A549 (cell line): Measurements from ENCODE around the gene CTNNA3. TPM values are rescaled to one million over a fixed set of nuclear protein-coding genes. Genes with fewer than 3 reads are reported as not detected.

Source experiments
- ATAC-seq, 2 experiments: fragments of 200-7000 bp in 1 of 2; fragments of >200 bp in 1 of 2; cut with Nextera tagmentation in 1 of 2; cut with Tn5 transposase in 1 of 2; 3 replicates each; pipeline versions ENCODE4 v1.8.0 to v1.9.1; 2018 to 2020; ENCODE audit warnings: mild to moderate bottlenecking in 1 of 2, moderate library complexity in 1 of 2
- CTCF ChIA-PET: fragments of 300-600 bp; sonication (Branson Sonifier 250); formaldehyde crosslinking; extraction: SDS; loops from one replicate; lab custom pipeline; 2021; ENCODE audit warnings: antibody characterized with exemption, inconsistent platforms; lab: Yijun Ruan, JAX
- POLR2A ChIA-PET: fragments of 350-600 bp; formaldehyde crosslinking; extraction: SDS; loops from one replicate; lab custom pipeline; 2021; ENCODE audit warnings: antibody characterized with exemption, inconsistent platforms; lab: Yijun Ruan, JAX
- DNase-seq, 2 experiments: peaks; one replicate each; pipeline versions ENCODE4 v3.0.0 to v3.0.0-alpha.2; 2011 to 2016; ENCODE audit warnings: low read depth in 1 of 2, low spot score in 1 of 2
- FAIRE-seq: peaks from 2 replicates; lab custom pipeline; 2011; peaks lifted over from hg19 to GRCh38; lab: Jason Lieb, UNC
- H3K27ac ChIP-seq, 2 experiments: fragments of >200 bp; sonication (Bioruptor Twin); formaldehyde crosslinking; 3 replicates each; pipeline ENCODE4 v1.5.1; 2016 to 2017
- H3K4me1 ChIP-seq: fragments of >200 bp; sonication (Bioruptor Twin); formaldehyde crosslinking; 3 replicates; pipeline ENCODE4 v1.6.1; 2016
- H3K4me2 ChIP-seq: fragments of >200 bp; sonication (Bioruptor Twin); formaldehyde crosslinking; 3 replicates; pipeline ENCODE4 v1.6.1; 2016
- H3K4me3 ChIP-seq: fragments of >200 bp; sonication (Bioruptor Twin); formaldehyde crosslinking; 3 replicates; pipeline ENCODE4 v1.5.1; 2016
- H3K9me3 ChIP-seq: fragments of >200 bp; sonication (Bioruptor Twin); formaldehyde crosslinking; 3 replicates; pipeline ENCODE4 v1.6.1; 2016
- CHD2 ChIP-seq: fragments of 150-350 bp; IDR thresholded peaks from 2 replicates; pipeline ENCODE4 v1.6.1; 2014; ENCODE audit warnings: low read length; ENCODE audit not compliant: partially characterized antibody
- CHD4 ChIP-seq: fragments of 200-600 bp; sonication (generic); IDR thresholded peaks from 2 replicates; pipeline ENCODE4 v1.6.1; 2016; ENCODE audit warnings: antibody characterized with exemption, mild to moderate bottlenecking, borderline replicate concordance
- FOSB ChIP-seq: fragments of 250-450 bp; sonication (Bioruptor Pico); IDR thresholded peaks from 2 replicates; pipeline ENCODE4 v1.5.0; 2020; ENCODE audit warnings: mild to moderate bottlenecking, moderate library complexity
- FOSL2 ChIP-seq, 2 experiments: fragments of 450-650 bp in 1 of 2; fragments of >200 bp in 1 of 2; sonication (Bioruptor Twin) in 1 of 2; formaldehyde crosslinking; IDR thresholded peaks; 2 replicates each; pipeline versions ENCODE4 v1.5.0 to v1.6.1; 2016 to 2020; ENCODE audit warnings: mild to moderate bottlenecking in 1 of 2, moderate library complexity in 1 of 2
- HEYL ChIP-seq: fragments of 250-450 bp; sonication (Bioruptor Pico); IDR thresholded peaks from 2 replicates; pipeline ENCODE4 v1.8.0; 2021; ENCODE audit warnings: mild to moderate bottlenecking, moderate library complexity
- HOXA7 ChIP-seq: fragments of 250-450 bp; sonication (Bioruptor Pico); IDR thresholded peaks from 2 replicates; pipeline ENCODE4 v1.5.0; 2020; ENCODE audit warnings: mild to moderate bottlenecking, moderate library complexity
- JUNB ChIP-seq: fragments of >200 bp; sonication (Bioruptor Twin); formaldehyde crosslinking; IDR thresholded peaks from 2 replicates; pipeline ENCODE4 v1.6.1; 2016
- MAFK ChIP-seq: fragments of 450-650 bp; IDR thresholded peaks from 2 replicates; pipeline ENCODE4 v1.6.1; 2014; ENCODE audit not compliant: partially characterized antibody
- NFE2L2 ChIP-seq: fragments of 150-350 bp; conservative IDR thresholded peaks from 2 replicates; pipeline ENCODE4 v1.6.1; 2014; ENCODE audit warnings: low read length
- POLR2A ChIP-seq: IDR thresholded peaks from 2 replicates; pipeline ENCODE4 v1.6.1; 2012; ENCODE audit warnings: mild to moderate bottlenecking, low read length
- RAD21 ChIP-seq, 2 experiments: fragments of >200 bp in 1 of 2; sonication (Bioruptor Twin) in 1 of 2; formaldehyde crosslinking in 1 of 2; IDR thresholded peaks in 1 of 2; conservative IDR thresholded peaks in 1 of 2; 2 replicates in 1 of 2; 3 replicates in 1 of 2; pipeline ENCODE4 v1.6.1; 2012 to 2018; ENCODE audit warnings: inconsistent platforms in 1 of 2
- RARB ChIP-seq: fragments of 250-450 bp; sonication (Bioruptor Pico); IDR thresholded peaks from 2 replicates; pipeline ENCODE4 v1.8.0; 2021; ENCODE audit warnings: mild to moderate bottlenecking, moderate library complexity
- RFX5 ChIP-seq: fragments of 450-650 bp; IDR thresholded peaks from 2 replicates; pipeline ENCODE4 v1.7.1; 2014; ENCODE audit warnings: antibody characterized with exemption, mild to moderate bottlenecking, moderate library complexity
- SMC3 ChIP-seq: fragments of >200 bp; sonication (Bioruptor Twin); formaldehyde crosslinking; IDR thresholded peaks from 3 replicates; pipeline ENCODE4 v1.6.1; 2018; ENCODE audit warnings: inconsistent platforms
- SREBF2 ChIP-seq: fragments of 450-650 bp; IDR thresholded peaks from 2 replicates; pipeline ENCODE4 v1.6.1; 2014; ENCODE audit warnings: mild to moderate bottlenecking, moderate library complexity
- TFCP2L1 ChIP-seq: fragments of 250-450 bp; sonication (Bioruptor Pico); IDR thresholded peaks from 2 replicates; pipeline ENCODE4 v1.5.0; 2021; ENCODE audit warnings: mild to moderate bottlenecking
- ZC3H11A ChIP-seq: fragments of 450-650 bp; IDR thresholded peaks from 2 replicates; pipeline ENCODE4 v1.6.1; 2014; ENCODE audit warnings: antibody characterized with exemption, mild to moderate bottlenecking
- ZNF302 ChIP-seq: fragments of 250-450 bp; sonication (Bioruptor Pico); IDR thresholded peaks from 2 replicates; pipeline ENCODE4 v1.9.0; 2021; ENCODE audit warnings: inconsistent platforms, mild to moderate bottlenecking, moderate library complexity
- ZSCAN20 ChIP-seq: fragments of 250-450 bp; sonication (Bioruptor Pico); IDR thresholded peaks from 2 replicates; pipeline ENCODE4 v1.8.0; 2022; ENCODE audit warnings: mild to moderate bottlenecking, moderate library complexity
- WGBS: methylation state at CpG from one replicate; pipeline ENCODE4 v1.1.6; 2017; ENCODE audit errors: missing lambda C conversion rate; 5-methylcytosine and 5-hydroxymethylcytosine counted together
- polyA plus RNA-seq, 4 experiments: library from polyadenylated mRNA; depleted of rRNA in 3 of 4; stranded (reverse); fragments of >200 nt; fragmentation: RNase III in 1 of 4; extraction: RNeasy Plus Mini Kit Qiagen cat#74134 plus additional on column Dnase treatment in 1 of 4; gene quantifications; 2 replicates in 3 of 4; 3 replicates in 1 of 4; pipeline ENCODE4 v1.2.3, GENCODE V29; 2011 to 2017
- TF ChIP-seq, protein P1 (sequence below): fragments of >200 bp; sonication (Bioruptor Twin); formaldehyde crosslinking; IDR thresholded peaks from 2 replicates; pipeline ENCODE4 v1.6.1; 2016
- TF ChIP-seq, protein P2 (sequence below): fragments of 200-600 bp; sonication (generic); IDR thresholded peaks from 2 replicates; pipeline ENCODE4 v1.6.1; 2016; ENCODE audit warnings: antibody characterized with exemption, mild to moderate bottlenecking, moderate library complexity
- TF ChIP-seq, protein P3 (sequence below): fragments of 150-350 bp; IDR thresholded peaks from 2 replicates; pipeline ENCODE4 v1.6.1; 2014; ENCODE audit warnings: low read depth, mild to moderate bottlenecking, low read length
- TF ChIP-seq, protein P4 (sequence below): fragments of 250-450 bp; sonication (Bioruptor Pico); IDR thresholded peaks from 2 replicates; pipeline ENCODE4 v1.5.0; 2021; ENCODE audit warnings: mild to moderate bottlenecking, moderate library complexity, borderline replicate concordance
- TF ChIP-seq, protein P5 (sequence below): fragments of >200 bp; sonication (Bioruptor Twin); formaldehyde crosslinking; IDR thresholded peaks from 3 replicates; pipeline ENCODE4 v1.5.1; 2016
- TF ChIP-seq, protein P6 (sequence below): IDR thresholded peaks from 2 replicates; pipeline ENCODE4 v1.6.1; 2012

The CTNNA3 gene
- polyA plus RNA-seq, 2 of the 4 experiments (the other 2 are of a cell fraction), result not detected

DNA sequence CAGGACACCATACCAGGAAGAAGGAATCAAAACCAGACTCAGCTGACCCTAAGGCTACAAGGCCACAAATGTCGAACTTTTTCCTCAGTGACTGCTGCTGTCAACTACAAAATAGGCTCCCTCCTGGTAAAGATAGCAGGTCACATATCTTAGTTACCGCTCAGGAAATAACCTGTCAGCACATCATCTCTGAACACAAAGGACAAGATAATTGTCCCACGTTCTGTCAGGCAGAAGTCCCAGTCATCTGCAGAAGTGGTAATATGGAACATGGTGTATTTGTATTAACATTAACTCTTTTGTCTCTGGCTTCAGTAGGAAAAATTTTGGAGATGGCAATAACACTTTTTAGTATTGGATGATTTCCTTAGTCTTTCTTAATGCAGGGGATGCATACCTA is 1400.4 kb downstream of the CTNNA3 start:
- H3K4me2 ChIP-seq, result no peak overlapping the region
- TF ChIP-seq SMC3, result no peak
- TF ChIP-seq, protein P1, sequence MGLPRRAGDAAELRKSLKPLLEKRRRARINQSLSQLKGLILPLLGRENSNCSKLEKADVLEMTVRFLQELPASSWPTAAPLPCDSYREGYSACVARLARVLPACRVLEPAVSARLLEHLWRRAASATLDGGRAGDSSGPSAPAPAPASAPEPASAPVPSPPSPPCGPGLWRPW, result no peak
- TF ChIP-seq HOXA7 (CRISPR knock-in tag), result no peak
- no peak for TF ChIP-seq FOSL2 (IDR thresholded peaks at IDR 0.05)
- TF ChIP-seq FOSL2 (CRISPR knock-in tag; IDR thresholded peaks at IDR 0.05), result no peak
- TF ChIP-seq CHD2, result no peak
- no peak for TF ChIP-seq SREBF2
- no peak for TF ChIP-seq POLR2A
- no peak for TF ChIP-seq NFE2L2
- TF ChIP-seq MAFK, result no peak
- no peak for TF ChIP-seq RFX5
- TF ChIP-seq, protein P2, sequence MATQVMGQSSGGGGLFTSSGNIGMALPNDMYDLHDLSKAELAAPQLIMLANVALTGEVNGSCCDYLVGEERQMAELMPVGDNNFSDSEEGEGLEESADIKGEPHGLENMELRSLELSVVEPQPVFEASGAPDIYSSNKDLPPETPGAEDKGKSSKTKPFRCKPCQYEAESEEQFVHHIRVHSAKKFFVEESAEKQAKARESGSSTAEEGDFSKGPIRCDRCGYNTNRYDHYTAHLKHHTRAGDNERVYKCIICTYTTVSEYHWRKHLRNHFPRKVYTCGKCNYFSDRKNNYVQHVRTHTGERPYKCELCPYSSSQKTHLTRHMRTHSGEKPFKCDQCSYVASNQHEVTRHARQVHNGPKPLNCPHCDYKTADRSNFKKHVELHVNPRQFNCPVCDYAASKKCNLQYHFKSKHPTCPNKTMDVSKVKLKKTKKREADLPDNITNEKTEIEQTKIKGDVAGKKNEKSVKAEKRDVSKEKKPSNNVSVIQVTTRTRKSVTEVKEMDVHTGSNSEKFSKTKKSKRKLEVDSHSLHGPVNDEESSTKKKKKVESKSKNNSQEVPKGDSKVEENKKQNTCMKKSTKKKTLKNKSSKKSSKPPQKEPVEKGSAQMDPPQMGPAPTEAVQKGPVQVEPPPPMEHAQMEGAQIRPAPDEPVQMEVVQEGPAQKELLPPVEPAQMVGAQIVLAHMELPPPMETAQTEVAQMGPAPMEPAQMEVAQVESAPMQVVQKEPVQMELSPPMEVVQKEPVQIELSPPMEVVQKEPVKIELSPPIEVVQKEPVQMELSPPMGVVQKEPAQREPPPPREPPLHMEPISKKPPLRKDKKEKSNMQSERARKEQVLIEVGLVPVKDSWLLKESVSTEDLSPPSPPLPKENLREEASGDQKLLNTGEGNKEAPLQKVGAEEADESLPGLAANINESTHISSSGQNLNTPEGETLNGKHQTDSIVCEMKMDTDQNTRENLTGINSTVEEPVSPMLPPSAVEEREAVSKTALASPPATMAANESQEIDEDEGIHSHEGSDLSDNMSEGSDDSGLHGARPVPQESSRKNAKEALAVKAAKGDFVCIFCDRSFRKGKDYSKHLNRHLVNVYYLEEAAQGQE, result no peak
- TF ChIP-seq, protein P3, sequence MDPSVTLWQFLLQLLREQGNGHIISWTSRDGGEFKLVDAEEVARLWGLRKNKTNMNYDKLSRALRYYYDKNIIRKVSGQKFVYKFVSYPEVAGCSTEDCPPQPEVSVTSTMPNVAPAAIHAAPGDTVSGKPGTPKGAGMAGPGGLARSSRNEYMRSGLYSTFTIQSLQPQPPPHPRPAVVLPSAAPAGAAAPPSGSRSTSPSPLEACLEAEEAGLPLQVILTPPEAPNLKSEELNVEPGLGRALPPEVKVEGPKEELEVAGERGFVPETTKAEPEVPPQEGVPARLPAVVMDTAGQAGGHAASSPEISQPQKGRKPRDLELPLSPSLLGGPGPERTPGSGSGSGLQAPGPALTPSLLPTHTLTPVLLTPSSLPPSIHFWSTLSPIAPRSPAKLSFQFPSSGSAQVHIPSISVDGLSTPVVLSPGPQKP, result no peak
- no peak for TF ChIP-seq FOSB (CRISPR knock-in tag)
- TF ChIP-seq JUNB, result no peak
- TF ChIP-seq TFCP2L1 (CRISPR knock-in tag), result no peak
- DNase-seq (no peak), FAIRE-seq (no peak), ATAC-seq (no peak)
- no peaks in the 10 kb centered on the region for H3K4me1 ChIP-seq
- no peak overlapping the region for H3K4me3 ChIP-seq
- POLR2A ChIA-PET, result no interaction called here
- no peak overlapping the region for H3K27ac ChIP-seq
- no peaks in the 10 kb centered on the region for H3K9me3 ChIP-seq
- WGBS, result 13% methylated on average over 3 of the region's 3 CpGs
- CTCF ChIA-PET, result no interaction called here

DNA sequence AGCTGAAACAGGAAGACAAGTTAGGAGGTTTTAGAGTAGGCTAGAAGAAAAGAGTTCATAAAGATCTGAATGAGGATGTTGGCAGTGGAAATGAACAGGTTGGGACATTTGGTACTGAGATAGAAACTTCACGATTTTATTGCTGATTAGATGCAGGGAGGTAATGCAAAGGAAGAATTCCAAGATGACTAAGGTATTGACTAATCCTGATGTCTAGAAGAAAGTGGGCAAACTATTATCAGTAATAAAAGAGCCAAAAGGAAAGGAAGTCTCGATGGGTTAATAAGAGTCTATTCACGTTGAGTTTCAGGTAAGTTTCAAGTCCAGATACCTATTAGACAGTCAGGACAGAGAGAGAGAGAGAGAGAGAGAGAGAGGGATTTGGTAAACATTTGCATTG is 1401.5 kb downstream of the CTNNA3 start:
- Histone ChIP-seq H3K4me3 (no peak overlapping the region), H3K9me3 (no peaks in the 10 kb centered on the region), H3K27ac (no peak overlapping the region), H3K4me1 (no peaks in the 10 kb centered on the region), H3K4me2 (no peak overlapping the region)
- POLR2A ChIA-PET, result no interaction called here
- CTCF ChIA-PET, result no interaction called here
- no peak for DNase-seq
- FAIRE-seq, result no peak
- WGBS, result 0% methylated on average over 3 of the region's 3 CpGs
- no peak for ATAC-seq
- TF ChIP-seq NFE2L2 (no peak), CHD4 (no peak), HEYL (CRISPR knock-in tag) (no peak), RARB (CRISPR knock-in tag) (no peak), ZSCAN20 (CRISPR knock-in tag) (no peak), JUNB (no peak), ZNF302 (CRISPR knock-in tag) (no peak), RAD21 (conservative IDR thresholded peaks at IDR 0.05 in 1 of 2, IDR thresholded peaks at IDR 0.05 in 1 of 2) (no peak), ZC3H11A (no peak)
- TF ChIP-seq, protein P4, sequence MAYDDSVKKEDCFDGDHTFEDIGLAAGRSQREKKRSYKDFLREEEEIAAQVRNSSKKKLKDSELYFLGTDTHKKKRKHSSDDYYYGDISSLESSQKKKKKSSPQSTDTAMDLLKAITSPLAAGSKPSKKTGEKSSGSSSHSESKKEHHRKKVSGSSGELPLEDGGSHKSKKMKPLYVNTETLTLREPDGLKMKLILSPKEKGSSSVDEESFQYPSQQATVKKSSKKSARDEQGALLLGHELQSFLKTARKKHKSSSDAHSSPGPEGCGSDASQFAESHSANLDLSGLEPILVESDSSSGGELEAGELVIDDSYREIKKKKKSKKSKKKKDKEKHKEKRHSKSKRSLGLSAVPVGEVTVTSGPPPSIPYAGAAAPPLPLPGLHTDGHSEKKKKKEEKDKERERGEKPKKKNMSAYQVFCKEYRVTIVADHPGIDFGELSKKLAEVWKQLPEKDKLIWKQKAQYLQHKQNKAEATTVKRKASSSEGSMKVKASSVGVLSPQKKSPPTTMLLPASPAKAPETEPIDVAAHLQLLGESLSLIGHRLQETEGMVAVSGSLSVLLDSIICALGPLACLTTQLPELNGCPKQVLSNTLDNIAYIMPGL (CRISPR knock-in tag), result no peak
- TF ChIP-seq, protein P2, result no peak
- TF ChIP-seq, protein P5, sequence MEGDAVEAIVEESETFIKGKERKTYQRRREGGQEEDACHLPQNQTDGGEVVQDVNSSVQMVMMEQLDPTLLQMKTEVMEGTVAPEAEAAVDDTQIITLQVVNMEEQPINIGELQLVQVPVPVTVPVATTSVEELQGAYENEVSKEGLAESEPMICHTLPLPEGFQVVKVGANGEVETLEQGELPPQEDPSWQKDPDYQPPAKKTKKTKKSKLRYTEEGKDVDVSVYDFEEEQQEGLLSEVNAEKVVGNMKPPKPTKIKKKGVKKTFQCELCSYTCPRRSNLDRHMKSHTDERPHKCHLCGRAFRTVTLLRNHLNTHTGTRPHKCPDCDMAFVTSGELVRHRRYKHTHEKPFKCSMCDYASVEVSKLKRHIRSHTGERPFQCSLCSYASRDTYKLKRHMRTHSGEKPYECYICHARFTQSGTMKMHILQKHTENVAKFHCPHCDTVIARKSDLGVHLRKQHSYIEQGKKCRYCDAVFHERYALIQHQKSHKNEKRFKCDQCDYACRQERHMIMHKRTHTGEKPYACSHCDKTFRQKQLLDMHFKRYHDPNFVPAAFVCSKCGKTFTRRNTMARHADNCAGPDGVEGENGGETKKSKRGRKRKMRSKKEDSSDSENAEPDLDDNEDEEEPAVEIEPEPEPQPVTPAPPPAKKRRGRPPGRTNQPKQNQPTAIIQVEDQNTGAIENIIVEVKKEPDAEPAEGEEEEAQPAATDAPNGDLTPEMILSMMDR, result no peak
- TF ChIP-seq, protein P6, sequence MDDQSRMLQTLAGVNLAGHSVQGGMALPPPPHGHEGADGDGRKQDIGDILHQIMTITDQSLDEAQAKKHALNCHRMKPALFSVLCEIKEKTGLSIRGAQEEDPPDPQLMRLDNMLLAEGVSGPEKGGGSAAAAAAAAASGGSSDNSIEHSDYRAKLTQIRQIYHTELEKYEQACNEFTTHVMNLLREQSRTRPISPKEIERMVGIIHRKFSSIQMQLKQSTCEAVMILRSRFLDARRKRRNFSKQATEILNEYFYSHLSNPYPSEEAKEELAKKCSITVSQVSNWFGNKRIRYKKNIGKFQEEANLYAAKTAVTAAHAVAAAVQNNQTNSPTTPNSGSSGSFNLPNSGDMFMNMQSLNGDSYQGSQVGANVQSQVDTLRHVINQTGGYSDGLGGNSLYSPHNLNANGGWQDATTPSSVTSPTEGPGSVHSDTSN, result no peak
